Measurements from ENCODE around the gene LRFN4.

- TF ChIP-seq CTCF (IDR thresholded peaks at IDR 0.05): no peak
- TF ChIP-seq EP300 (IDR thresholded peaks at IDR 0.05): no peak
Observed at GRCh38 chr11:66885950-66886440, 29.1 kb downstream of the LRFN4 start.
